ENCODE results near the gene ZPBP2. TPM values are rescaled to one million over a fixed set of nuclear protein-coding genes. Genes with fewer than 3 reads are reported as not detected.

Gene ZPBP2
- total RNA-seq, 4 donors from 2014 or later = not detected

DNA sequence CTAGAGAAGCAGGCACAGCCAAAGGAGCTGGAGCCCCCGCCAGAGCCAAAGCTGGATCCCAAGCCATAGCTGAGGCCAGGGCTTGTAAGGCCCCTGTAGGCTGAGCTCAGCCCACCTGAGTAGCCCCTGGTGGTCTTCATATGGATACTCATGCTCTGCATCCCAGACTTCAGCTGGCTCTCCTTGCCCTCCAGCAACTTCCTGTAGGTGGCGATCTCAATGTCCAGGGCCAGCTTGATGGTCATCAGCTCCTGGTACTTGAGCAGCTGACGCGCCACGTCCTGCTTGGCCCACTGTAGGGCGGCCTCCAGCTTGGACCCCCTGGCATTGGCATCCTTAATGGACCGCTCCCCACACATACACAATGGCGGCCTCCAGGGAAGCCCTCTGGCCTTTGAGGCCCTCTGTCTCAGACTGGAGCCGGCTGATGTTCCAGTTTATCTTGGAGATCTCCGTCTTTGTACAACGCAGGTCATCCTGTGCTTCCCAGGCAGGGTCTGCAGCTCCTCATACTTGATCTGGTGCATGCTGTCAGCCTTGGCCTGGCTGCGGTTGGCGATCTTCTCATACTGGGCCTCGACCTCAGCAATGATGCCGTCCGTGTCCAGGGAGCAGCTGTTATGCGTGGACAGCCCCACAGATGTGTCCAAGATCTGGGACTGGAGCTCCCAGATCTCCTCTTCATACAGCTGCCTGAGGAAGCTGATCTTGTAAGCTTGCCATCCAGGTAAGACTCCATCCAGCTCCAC, 32.8 kb upstream of the ZPBP2 start:
- H3K27me3 ChIP-seq = peaks cover 0 to 17% (median 0%) of the 10 kb centered on the region in 4 donors
- H3K36me3 ChIP-seq = no peaks in the 10 kb centered on the region
- peaks cover 0 to 40% (median 22%) of the 10 kb centered on the region in 4 donors for H3K9me3 ChIP-seq
- intact Hi-C loops (cut with DNase I) = no loop called here
- 98% methylated on average over 5 of the region's 17 CpGs for WGBS
- no peak overlapping the region for H3K27ac ChIP-seq (replicated peaks in 1 of 4)
- no peak for TF ChIP-seq POLR2AphosphoS5 (IDR thresholded peaks at IDR 0.05)
- no peak for DNase-seq (ENCODE audit: extremely low spot score)
- H3K4me3 ChIP-seq = no peak overlapping the region
- H3K4me1 ChIP-seq = no peaks in the 10 kb centered on the region

DNA sequence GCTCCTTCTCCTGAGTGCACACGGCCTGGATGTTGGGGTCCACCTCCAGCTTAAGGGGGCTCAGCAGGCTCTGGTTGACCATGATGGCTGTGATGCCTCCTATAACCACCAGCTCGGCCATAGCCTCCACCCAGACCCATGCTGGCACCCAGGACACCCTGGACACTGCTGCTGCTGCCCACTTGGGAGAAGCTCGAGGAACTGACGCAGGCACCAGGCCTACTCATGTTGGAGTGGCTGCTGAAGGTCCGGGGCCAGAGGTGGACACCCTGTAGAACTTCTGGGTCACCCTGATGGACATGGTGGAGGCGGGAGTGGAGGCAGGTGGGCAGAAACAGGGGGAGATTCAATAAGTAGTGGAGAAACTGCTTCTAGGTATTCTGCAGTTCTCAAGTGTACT, 31.9 kb upstream of the ZPBP2 start:
- no peak for DNase-seq (ENCODE audit: extremely low spot score)
- no peak for TF ChIP-seq POLR2AphosphoS5 (IDR thresholded peaks at IDR 0.05)
- TF ChIP-seq, protein P1, sequence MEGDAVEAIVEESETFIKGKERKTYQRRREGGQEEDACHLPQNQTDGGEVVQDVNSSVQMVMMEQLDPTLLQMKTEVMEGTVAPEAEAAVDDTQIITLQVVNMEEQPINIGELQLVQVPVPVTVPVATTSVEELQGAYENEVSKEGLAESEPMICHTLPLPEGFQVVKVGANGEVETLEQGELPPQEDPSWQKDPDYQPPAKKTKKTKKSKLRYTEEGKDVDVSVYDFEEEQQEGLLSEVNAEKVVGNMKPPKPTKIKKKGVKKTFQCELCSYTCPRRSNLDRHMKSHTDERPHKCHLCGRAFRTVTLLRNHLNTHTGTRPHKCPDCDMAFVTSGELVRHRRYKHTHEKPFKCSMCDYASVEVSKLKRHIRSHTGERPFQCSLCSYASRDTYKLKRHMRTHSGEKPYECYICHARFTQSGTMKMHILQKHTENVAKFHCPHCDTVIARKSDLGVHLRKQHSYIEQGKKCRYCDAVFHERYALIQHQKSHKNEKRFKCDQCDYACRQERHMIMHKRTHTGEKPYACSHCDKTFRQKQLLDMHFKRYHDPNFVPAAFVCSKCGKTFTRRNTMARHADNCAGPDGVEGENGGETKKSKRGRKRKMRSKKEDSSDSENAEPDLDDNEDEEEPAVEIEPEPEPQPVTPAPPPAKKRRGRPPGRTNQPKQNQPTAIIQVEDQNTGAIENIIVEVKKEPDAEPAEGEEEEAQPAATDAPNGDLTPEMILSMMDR (IDR thresholded peaks at IDR 0.05) = no peak
- no peak for TF ChIP-seq EP300 (IDR thresholded peaks at IDR 0.05)
- no peak for TF ChIP-seq POLR2A (IDR thresholded peaks at IDR 0.05; ENCODE audit: low read depth)
- intact Hi-C loops (cut with DNase I) = no loop called here
- Histone ChIP-seq H3K9me3 (peaks cover 0 to 40% (median 22%) of the 10 kb centered on the region in 4 donors), H3K4me1 (no peaks in the 10 kb centered on the region), H3K27ac (replicated peaks in 1 of 4) (no peak overlapping the region), H3K36me3 (no peaks in the 10 kb centered on the region), H3K27me3 (peaks cover 0 to 24% (median 0%) of the 10 kb centered on the region in 4 donors), H3K4me3 (no peak overlapping the region)
- WGBS = 80% methylated on average over 4 of the region's 6 CpGs

DNA sequence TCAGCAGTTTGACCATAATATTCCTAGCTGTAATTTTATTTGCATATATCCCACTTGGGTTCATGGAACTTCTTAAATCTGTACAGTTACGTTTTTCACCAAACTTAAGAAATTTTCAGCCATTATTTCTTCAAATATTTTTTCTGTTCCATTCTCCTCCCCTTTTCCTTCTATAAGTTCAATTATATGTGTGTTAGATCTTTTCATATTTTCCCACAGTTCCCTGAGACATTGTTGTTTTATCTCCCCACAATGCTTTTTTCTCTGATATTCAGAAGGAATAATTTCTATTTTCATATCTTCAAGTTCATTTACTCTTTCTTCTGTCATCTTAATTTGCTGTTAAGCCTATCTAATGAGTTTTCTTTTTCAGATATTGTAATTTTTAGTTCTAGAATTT, 29.9 kb upstream of the ZPBP2 start:
- intact Hi-C loops (cut with DNase I) = no loop called here
- WGBS = 69% methylated on average over 1 of the region's 1 CpG
- DNase-seq (ENCODE audit: extremely low spot score) = no peak
- Histone ChIP-seq H3K27me3 (peaks cover 0 to 44% (median 0%) of the 10 kb centered on the region in 4 donors), H3K9me3 (peaks cover 0 to 40% (median 22%) of the 10 kb centered on the region in 4 donors), H3K4me1 (no peaks in the 10 kb centered on the region), H3K36me3 (no peaks in the 10 kb centered on the region), H3K27ac (replicated peaks in 1 of 4) (no peak overlapping the region), H3K4me3 (no peak overlapping the region)
- no peak for TF ChIP-seq EP300 (IDR thresholded peaks at IDR 0.05)
- no peak for TF ChIP-seq POLR2A (IDR thresholded peaks at IDR 0.05; ENCODE audit: low read depth)
- TF ChIP-seq, protein P1 (IDR thresholded peaks at IDR 0.05) = no peak
- TF ChIP-seq POLR2AphosphoS5 (IDR thresholded peaks at IDR 0.05) = no peak

DNA sequence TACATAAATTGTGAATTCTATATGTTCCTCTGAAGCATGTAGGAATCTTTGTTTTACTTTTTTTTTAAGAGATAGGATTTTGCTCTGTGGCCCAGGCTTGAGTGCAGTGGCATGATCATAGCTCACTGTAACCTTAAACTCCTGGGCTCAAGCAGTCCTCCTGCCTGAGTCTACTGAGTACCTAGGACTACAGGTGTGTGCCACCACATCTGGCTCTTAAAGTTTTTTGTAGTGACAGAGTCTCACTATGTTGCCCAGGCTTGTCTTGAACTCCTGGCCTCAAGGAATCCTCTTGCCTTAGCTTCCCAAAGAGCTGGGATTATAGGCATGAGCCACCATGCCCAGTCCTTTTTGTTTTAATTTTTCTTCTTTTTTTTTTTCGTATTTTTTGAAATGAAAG, 29.2 kb upstream of the ZPBP2 start:
- no peaks in the 10 kb centered on the region for H3K4me1 ChIP-seq
- TF ChIP-seq POLR2AphosphoS5 (IDR thresholded peaks at IDR 0.05) (no peak), EP300 (IDR thresholded peaks at IDR 0.05) (no peak), POLR2A (IDR thresholded peaks at IDR 0.05; ENCODE audit: low read depth) (no peak)
- TF ChIP-seq, protein P1 (IDR thresholded peaks at IDR 0.05) = no peak
- peaks cover 0 to 48% (median 0%) of the 10 kb centered on the region in 4 donors for H3K27me3 ChIP-seq
- H3K36me3 ChIP-seq = no peaks in the 10 kb centered on the region
- intact Hi-C loops (cut with DNase I) = no loop called here
- H3K4me3 ChIP-seq = no peak overlapping the region
- no peak for DNase-seq (ENCODE audit: extremely low spot score)
- H3K27ac ChIP-seq (replicated peaks in 1 of 4) = no peak overlapping the region
- H3K9me3 ChIP-seq = peaks cover 0 to 40% (median 22%) of the 10 kb centered on the region in 4 donors
- WGBS = 74% methylated on average over 1 of the region's 1 CpG

DNA sequence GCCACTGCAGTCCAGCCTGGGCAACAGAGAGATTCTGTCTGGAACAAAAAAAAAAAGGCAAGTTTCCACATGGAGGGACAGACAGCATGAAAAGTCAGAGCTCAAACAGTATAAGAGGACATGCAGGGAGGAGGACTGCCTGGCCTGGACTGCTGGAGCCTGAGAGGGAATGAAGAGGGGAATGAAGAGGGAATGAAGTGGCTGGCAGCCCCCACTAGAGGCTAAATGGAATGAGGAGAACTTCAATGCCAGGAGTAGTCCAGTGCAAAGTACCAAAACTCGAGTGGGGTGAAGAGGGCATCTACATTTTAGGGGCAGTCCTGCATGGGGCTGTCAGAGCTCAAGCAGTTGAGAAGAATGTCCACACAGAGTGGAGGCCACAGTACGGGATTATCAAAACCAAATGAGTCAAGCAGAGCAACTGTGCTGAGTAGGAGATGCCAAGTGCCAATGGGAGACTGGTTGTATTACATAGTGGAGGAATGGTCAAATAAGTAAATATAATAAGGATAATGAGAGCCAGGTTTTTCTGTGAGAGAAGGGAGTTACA, 26.8 kb upstream of the ZPBP2 start:
- Histone ChIP-seq H3K9me3 (peaks cover 0 to 24% (median 17%) of the 10 kb centered on the region in 4 donors), H3K27me3 (peaks cover 0 to 53% (median 0%) of the 10 kb centered on the region in 4 donors), H3K4me1 (no peaks in the 10 kb centered on the region), H3K4me3 (no peak overlapping the region), H3K36me3 (no peaks in the 10 kb centered on the region), H3K27ac (replicated peaks in 1 of 4) (no peak overlapping the region)
- DNase-seq (ENCODE audit: extremely low spot score) = no peak
- intact Hi-C loops (cut with DNase I) = no loop called here
- TF ChIP-seq, protein P1 (IDR thresholded peaks at IDR 0.05) = no peak
- TF ChIP-seq EP300 (IDR thresholded peaks at IDR 0.05) = no peak
- no peak for TF ChIP-seq POLR2A (IDR thresholded peaks at IDR 0.05; ENCODE audit: low read depth)
- no peak for TF ChIP-seq POLR2AphosphoS5 (IDR thresholded peaks at IDR 0.05)
- WGBS = 81% methylated on average over 2 of the region's 2 CpGs
